Memory B cell (primary cell): ENCODE measurements around the gene PARP8.

Experiments used
- ATAC-seq: fragments of 150-1000 bp; cut with Tn5 transposase; 2 replicates; pipeline ENCODE4 v1.10.0; 2021; ENCODE audit warnings: low read depth, mild to moderate bottlenecking, moderate library complexity
- DNase-seq, 2 donors: peaks; one replicate each; pipeline ENCODE4 v3.0.0; 2022; ENCODE audit warnings: low spot score in 2 of 2
- H3K27ac Mint-ChIP-seq: one replicate; pipeline ENCODE4 v1.8.0; 2022; ENCODE audit warnings: mild to moderate bottlenecking, moderate library complexity, mixed read lengths
- H3K27me3 Mint-ChIP-seq: one replicate; pipeline ENCODE4 v1.8.0; 2022; ENCODE audit warnings: mixed read lengths
- H3K36me3 Mint-ChIP-seq: one replicate; pipeline ENCODE4 v1.8.0; 2022; ENCODE audit warnings: mild to moderate bottlenecking, mixed read lengths
- H3K4me1 Mint-ChIP-seq: one replicate; pipeline ENCODE4 v1.8.0; 2022; ENCODE audit warnings: mixed read lengths
- H3K4me3 Mint-ChIP-seq: one replicate; pipeline ENCODE4 v1.8.0; 2022; ENCODE audit warnings: mild to moderate bottlenecking, moderate library complexity, mixed read lengths
- H3K9me3 Mint-ChIP-seq: one replicate; pipeline ENCODE4 v1.8.0; 2022; ENCODE audit warnings: mixed read lengths

PARP8 gene

DNA sequence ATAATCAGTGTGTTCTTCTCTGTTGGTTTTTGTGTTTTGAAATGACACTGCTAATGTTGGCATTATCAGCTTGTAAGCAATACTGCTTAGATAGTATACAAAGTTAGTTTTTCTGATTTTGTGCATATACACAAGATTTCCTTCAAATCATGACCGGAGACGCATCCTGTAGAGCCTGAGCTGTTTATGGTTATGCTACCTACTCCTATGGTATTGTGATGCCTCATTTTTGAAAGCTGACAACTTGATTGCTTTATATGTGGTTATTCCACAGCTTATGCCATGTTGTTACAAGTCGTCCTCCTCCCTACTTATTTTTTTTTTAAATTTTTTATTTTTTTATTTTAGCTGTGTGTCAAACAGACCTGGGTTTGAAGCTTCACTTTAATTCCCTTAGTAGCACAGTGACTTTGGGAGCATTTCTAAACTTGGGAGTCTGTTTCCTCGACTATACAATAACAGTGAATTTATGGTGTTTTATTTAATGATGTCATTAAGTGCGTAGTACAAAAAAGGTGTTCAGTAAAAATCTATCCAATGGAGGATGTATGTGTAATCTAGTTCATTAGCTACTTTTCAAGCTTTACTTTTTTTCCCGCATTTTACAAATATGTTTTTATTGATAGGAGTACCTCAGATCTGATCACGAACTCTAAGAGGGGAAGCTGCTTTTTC, 59.5 kb downstream of the PARP8 start:
- no peak overlapping the region for H3K4me3 Mint-ChIP-seq
- ATAC-seq (no peak), DNase-seq (no peak)
- H3K27me3 Mint-ChIP-seq: no peaks in the 10 kb centered on the region
- peaks cover 2% of the 10 kb centered on the region for H3K36me3 Mint-ChIP-seq
- no peak overlapping the region for H3K27ac Mint-ChIP-seq
- no peaks in the 10 kb centered on the region for H3K9me3 Mint-ChIP-seq
- H3K4me1 Mint-ChIP-seq: peaks cover 19% of the 10 kb centered on the region

- Mint-ChIP-seq H3K4me1 (peaks cover 19% of the 10 kb centered on the region), H3K27me3 (no peaks in the 10 kb centered on the region), H3K9me3 (no peaks in the 10 kb centered on the region), H3K36me3 (peaks cover 2% of the 10 kb centered on the region), H3K27ac (peak overlapping the region; percentile 33), H3K4me3 (no peak overlapping the region)
- no peak for DNase-seq
- ATAC-seq: no peak
These were observed 60.2 kb downstream of the PARP8 start for GRCh38 chr5:50726475-50727148.

GRCh38 chr5:50727149-50727496, 60.7 kb downstream of the PARP8 start:
- Mint-ChIP-seq H3K4me3 (no peak overlapping the region), H3K4me1 (peaks cover 19% of the 10 kb centered on the region), H3K27me3 (no peaks in the 10 kb centered on the region), H3K9me3 (no peaks in the 10 kb centered on the region), H3K27ac (peak overlapping the region; percentile 33), H3K36me3 (peaks cover 2% of the 10 kb centered on the region)
- DNase-seq (no peak), ATAC-seq (no peak)

DNA sequence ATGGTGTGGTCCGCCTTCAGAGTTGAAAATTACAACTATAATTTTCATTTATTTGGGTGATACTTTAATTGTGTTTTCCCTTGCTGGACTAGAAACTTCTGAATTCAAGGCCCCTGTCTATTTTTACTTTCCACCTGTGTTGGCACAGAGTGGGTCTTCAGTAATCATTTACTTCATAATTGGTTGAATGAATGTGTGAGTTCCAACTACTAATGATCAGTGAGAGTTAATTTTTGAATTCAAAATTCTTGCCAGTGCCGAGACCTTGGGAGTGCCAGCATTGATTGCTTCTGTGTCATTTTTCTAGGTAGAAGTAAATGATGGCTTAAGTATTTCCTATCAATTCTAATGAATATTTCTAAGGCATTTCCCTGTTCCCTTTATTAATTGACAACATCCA, 61.4 kb downstream of the PARP8 start:
- H3K36me3 Mint-ChIP-seq: peaks cover 2% of the 10 kb centered on the region
- no peak overlapping the region for H3K4me3 Mint-ChIP-seq
- H3K4me1 Mint-ChIP-seq: peaks cover 19% of the 10 kb centered on the region
- ATAC-seq (no peak), DNase-seq (no peak)
- H3K27me3 Mint-ChIP-seq: no peaks in the 10 kb centered on the region
- H3K9me3 Mint-ChIP-seq: no peaks in the 10 kb centered on the region
- H3K27ac Mint-ChIP-seq: no peak overlapping the region

DNA sequence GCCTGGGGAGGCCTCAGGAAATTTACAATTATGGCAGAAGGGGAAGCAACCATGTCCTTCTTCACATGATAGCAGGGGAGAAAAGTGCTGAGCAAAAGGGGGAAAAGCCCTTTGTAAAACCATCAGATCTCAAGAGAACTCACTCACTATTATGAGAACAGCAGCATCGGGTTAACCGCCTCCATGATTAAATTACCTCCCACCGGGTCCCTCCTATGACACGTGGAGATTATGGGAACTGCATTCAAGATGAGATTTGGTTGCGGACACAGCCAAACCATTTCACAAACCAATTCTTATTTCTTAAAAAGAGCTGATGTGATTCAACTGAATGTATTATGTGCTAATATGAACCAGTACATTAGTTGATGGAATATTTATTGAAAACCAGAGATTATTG, 63.9 kb downstream of the PARP8 start:
- no peak for DNase-seq
- no peak overlapping the region for H3K4me3 Mint-ChIP-seq
- peaks cover 18% of the 10 kb centered on the region for H3K4me1 Mint-ChIP-seq
- H3K27me3 Mint-ChIP-seq: no peaks in the 10 kb centered on the region
- H3K9me3 Mint-ChIP-seq: no peaks in the 10 kb centered on the region
- no peak for ATAC-seq
- no peak overlapping the region for H3K27ac Mint-ChIP-seq
- H3K36me3 Mint-ChIP-seq: peaks cover 3% of the 10 kb centered on the region

DNA sequence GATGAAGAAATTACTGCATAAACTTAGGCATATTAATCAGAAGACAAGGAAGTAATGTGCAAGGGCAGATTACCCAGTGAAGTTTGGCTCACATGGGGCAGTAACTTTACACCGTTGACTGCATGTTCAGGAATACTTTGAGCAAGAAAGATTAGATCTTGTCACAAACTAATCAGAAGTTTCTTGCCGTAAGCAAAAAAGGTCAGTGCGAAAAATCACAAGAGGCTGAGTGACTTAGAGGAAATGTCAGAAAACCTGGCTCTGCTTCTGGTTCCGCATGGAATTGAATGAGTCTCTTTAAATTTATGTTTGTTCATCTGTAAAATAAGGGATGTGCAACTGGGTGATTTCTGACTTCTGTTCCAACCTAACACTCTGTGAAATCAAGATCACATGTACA, 64.4 kb downstream of the PARP8 start:
- H3K9me3 Mint-ChIP-seq: no peaks in the 10 kb centered on the region
- H3K27ac Mint-ChIP-seq: no peak overlapping the region
- no peak for ATAC-seq
- peaks cover 3% of the 10 kb centered on the region for H3K36me3 Mint-ChIP-seq
- DNase-seq: no peak
- no peak overlapping the region for H3K4me3 Mint-ChIP-seq
- H3K4me1 Mint-ChIP-seq: peaks cover 22% of the 10 kb centered on the region
- H3K27me3 Mint-ChIP-seq: no peaks in the 10 kb centered on the region

DNA sequence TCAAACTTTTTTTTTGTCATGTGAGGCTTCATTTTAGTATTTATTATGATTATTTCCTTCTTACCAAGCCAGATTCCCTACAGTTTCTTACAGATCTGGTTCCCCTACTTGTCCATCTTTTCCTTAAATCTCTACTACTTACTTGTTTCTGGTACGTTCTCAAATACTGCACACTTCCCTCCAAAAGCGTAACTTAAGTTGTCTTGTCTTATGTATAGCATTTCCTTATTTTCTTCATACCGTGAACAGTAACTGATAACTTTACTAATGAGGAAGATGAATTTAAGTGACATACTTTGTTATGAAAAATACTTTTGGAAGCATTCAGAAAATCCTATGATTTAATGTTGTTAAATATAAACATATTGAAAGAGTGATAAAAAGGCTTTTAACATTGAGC, 67.3 kb downstream of the PARP8 start:
- Mint-ChIP-seq H3K36me3 (peaks cover 3% of the 10 kb centered on the region), H3K4me1 (peaks cover 11% of the 10 kb centered on the region), H3K9me3 (no peaks in the 10 kb centered on the region), H3K27ac (no peak overlapping the region), H3K4me3 (no peak overlapping the region), H3K27me3 (no peaks in the 10 kb centered on the region)
- DNase-seq (no peak), ATAC-seq (no peak)

DNA sequence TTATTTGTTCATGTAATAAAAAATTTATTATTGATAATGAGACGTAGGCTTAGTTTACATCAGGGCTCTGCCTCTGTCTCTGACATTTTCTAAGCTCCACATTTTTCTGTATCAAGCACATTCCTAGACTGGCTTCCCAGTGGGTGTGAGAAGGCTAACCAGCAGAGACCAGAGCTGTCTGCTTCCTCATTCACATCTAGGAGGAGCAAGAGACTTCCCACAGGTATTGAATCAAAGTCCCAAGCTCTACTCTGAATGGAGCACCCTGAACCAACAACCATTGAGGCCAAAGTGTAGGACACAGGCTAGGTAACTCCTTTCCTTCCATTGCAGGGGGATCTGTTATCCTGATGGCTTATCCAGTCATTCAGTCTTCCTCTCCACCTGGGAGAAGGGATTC, 72.4 kb downstream of the PARP8 start:
- DNase-seq (no peak), ATAC-seq (no peak)
- peaks cover 4% of the 10 kb centered on the region for H3K36me3 Mint-ChIP-seq
- H3K27ac Mint-ChIP-seq: no peak overlapping the region
- H3K9me3 Mint-ChIP-seq: peaks cover 3% of the 10 kb centered on the region
- no peak overlapping the region for H3K4me3 Mint-ChIP-seq
- H3K4me1 Mint-ChIP-seq: peaks cover 24% of the 10 kb centered on the region
- H3K27me3 Mint-ChIP-seq: no peaks in the 10 kb centered on the region

- no peak overlapping the region for H3K27ac Mint-ChIP-seq
- H3K9me3 Mint-ChIP-seq: peaks cover 3% of the 10 kb centered on the region
- H3K4me3 Mint-ChIP-seq: no peak overlapping the region
- no peak for ATAC-seq
- peaks cover 29% of the 10 kb centered on the region for H3K4me1 Mint-ChIP-seq
- peaks cover 4% of the 10 kb centered on the region for H3K36me3 Mint-ChIP-seq
- H3K27me3 Mint-ChIP-seq: no peaks in the 10 kb centered on the region
- no peak for DNase-seq
These were observed 74.4 kb downstream of the PARP8 start for GRCh38 chr5:50740832-50741231.

DNA sequence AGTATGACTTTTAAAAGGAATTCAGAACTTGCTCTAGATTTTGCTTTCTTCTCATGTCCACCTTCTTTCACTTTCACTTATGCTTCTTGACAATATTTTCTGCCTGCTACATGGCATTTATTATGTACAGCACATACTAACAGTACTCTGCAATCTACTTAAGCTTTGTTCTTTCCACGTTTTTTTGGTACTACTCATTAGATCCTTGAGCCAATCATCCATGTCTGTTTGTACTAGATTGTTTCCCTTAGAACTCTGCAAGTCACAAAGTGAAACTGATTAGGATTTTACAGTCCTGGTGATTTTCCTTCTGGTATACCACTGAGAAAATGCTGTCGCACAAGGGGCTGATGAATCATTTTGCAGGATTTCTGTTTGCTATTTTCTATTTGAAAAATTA, 78.3 kb downstream of the PARP8 start:
- no peaks in the 10 kb centered on the region for H3K27me3 Mint-ChIP-seq
- peaks cover 5% of the 10 kb centered on the region for H3K9me3 Mint-ChIP-seq
- DNase-seq (no peak), ATAC-seq (peak; percentile 59)
- H3K4me1 Mint-ChIP-seq: peaks cover 41% of the 10 kb centered on the region
- peaks cover 15% of the 10 kb centered on the region for H3K36me3 Mint-ChIP-seq
- H3K27ac Mint-ChIP-seq: peak overlapping the region; percentile 89
- peak overlapping the region; percentile 80 for H3K4me3 Mint-ChIP-seq

- Mint-ChIP-seq H3K27me3 (no peaks in the 10 kb centered on the region), H3K36me3 (peaks cover 11% of the 10 kb centered on the region), H3K4me1 (peaks cover 37% of the 10 kb centered on the region), H3K27ac (peak overlapping the region; percentile 89), H3K4me3 (no peak overlapping the region), H3K9me3 (peaks cover 2% of the 10 kb centered on the region)
- ATAC-seq (no peak), DNase-seq (no peak)
These were observed 78.9 kb downstream of the PARP8 start for GRCh38 chr5:50745221-50745910.

- Mint-ChIP-seq H3K4me3 (no peak overlapping the region), H3K4me1 (peaks cover 20% of the 10 kb centered on the region), H3K27me3 (no peaks in the 10 kb centered on the region), H3K27ac (peak overlapping the region; percentile 28), H3K36me3 (peaks cover 11% of the 10 kb centered on the region), H3K9me3 (peaks cover 2% of the 10 kb centered on the region)
- ATAC-seq (no peak), DNase-seq (no peak)
These were observed 82.7 kb downstream of the PARP8 start for GRCh38 chr5:50749181-50749580.

- ATAC-seq (no peak), DNase-seq (no peak)
- Mint-ChIP-seq H3K36me3 (peaks cover 12% of the 10 kb centered on the region), H3K4me1 (peaks cover 14% of the 10 kb centered on the region), H3K4me3 (no peak overlapping the region), H3K27me3 (no peaks in the 10 kb centered on the region), H3K27ac (peak overlapping the region; percentile 35), H3K9me3 (peaks cover 2% of the 10 kb centered on the region)
These were observed 83.4 kb downstream of the PARP8 start for GRCh38 chr5:50749873-50750272.

DNA sequence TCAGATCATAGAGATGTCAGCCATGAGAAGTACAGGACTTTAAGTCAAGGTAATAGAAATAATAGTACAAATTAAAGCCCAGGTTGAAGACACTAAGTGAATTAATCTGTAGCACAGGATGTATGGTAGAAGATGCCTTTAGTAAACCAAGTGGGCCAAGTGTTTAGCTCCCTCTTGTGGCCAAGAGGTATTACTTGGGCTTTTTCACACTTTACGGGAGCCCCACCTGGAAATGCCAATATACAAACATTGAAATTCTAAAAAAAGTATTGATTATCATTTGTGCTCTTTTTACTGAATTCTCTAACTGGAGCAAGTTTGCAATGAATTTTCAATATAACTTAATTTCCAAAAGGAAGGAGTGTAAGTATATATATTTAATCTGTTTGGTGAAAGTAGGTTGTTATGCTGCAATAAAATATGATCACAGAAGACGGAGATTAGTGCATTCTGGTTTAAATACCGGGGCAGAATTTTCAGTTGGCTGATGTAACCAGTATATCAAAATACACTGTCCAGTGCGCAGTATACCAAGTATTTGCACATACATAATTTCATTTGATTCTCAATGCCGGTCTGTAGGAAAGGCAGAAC, 84.7 kb downstream of the PARP8 start:
- Mint-ChIP-seq H3K36me3 (peaks cover 13% of the 10 kb centered on the region), H3K9me3 (peaks cover 2% of the 10 kb centered on the region), H3K4me1 (peaks cover 11% of the 10 kb centered on the region), H3K27ac (no peak overlapping the region), H3K27me3 (no peaks in the 10 kb centered on the region), H3K4me3 (no peak overlapping the region)
- ATAC-seq (peak; percentile 93), DNase-seq (peak; percentile 18 to 64)
